SK-N-SH (cell line): ENCODE measurements around the gene CRYZL1. TPM values are rescaled to one million over a fixed set of nuclear protein-coding genes. Genes with fewer than 3 reads are reported as not detected.

Experiments used
- CTCF ChIA-PET: fragments of 300-600, 350-600 bp; formaldehyde crosslinking; extraction: SDS; loops from one replicate; lab custom pipeline; 2021; lab: Yijun Ruan, JAX
- POLR2A ChIA-PET: fragments of 350-600 bp; sonication (Branson Sonifier 250); formaldehyde crosslinking; extraction: SDS; loops from one replicate; lab custom pipeline; 2020; ENCODE audit warnings: antibody characterized with exemption, inconsistent platforms; lab: Yijun Ruan, JAX
- DNase-seq: peaks from one replicate; pipeline ENCODE4 v3.0.0; 2012
- H2AFZ ChIP-seq: fragments of 200-600 bp; sonication (generic); 2 replicates; pipeline ENCODE4 v1.8.1; 2016; ENCODE audit warnings: antibody characterized with exemption, mild to moderate bottlenecking, low read depth
- H3F3A ChIP-seq: fragments of 200-600 bp; sonication (generic); replicated peaks from 2 replicates; pipeline ENCODE3; 2016; ENCODE audit warnings: antibody characterized with exemption, mild to moderate bottlenecking; ENCODE audit not compliant: insufficient read depth
- H3K27ac ChIP-seq, 2 experiments: fragments of 200-500 bp in 1 of 2; fragments of 200-600 bp in 1 of 2; sonication (Bioruptor generic) in 1 of 2; sonication (generic), shearing (Covaris generic) in 1 of 2; 2 replicates each; pipeline versions ENCODE4 v1.5.1 to v1.6.1; 2014 to 2016; ENCODE audit warnings: low read depth in 2 of 2, inconsistent platforms in 1 of 2, low read length in 1 of 2, mild to moderate bottlenecking in 1 of 2, mixed read lengths in 1 of 2
- H3K27me3 ChIP-seq: fragments of 200-600 bp; sonication (generic), shearing (Covaris generic); 2 replicates; pipeline ENCODE4 v1.6.1; 2016; ENCODE audit warnings: mixed run types; ENCODE audit not compliant: insufficient read depth
- H3K36me3 ChIP-seq, 2 experiments: fragments of 200-500 bp in 1 of 2; fragments of 200-600 bp in 1 of 2; sonication (Bioruptor generic) in 1 of 2; sonication (generic) in 1 of 2; replicated peaks in 1 of 2; 2 replicates each; pipeline versions ENCODE3 to v1.5.1; 2014 to 2016; ENCODE audit warnings: low read length in 1 of 2, mild to moderate bottlenecking in 1 of 2; ENCODE audit not compliant: insufficient read depth in 2 of 2, control insufficient read depth in 1 of 2
- H3K4me1 ChIP-seq, 2 experiments: fragments of 200-500 bp in 1 of 2; fragments of 200-600 bp in 1 of 2; sonication (Bioruptor generic) in 1 of 2; sonication (generic), shearing (Covaris generic) in 1 of 2; 2 replicates each; pipeline versions ENCODE4 v1.5.1 to v1.6.1; 2014 to 2016; ENCODE audit warnings: low read depth in 1 of 2, low read length in 1 of 2, mixed run types in 1 of 2; ENCODE audit not compliant: insufficient read depth in 2 of 2, control insufficient read depth in 1 of 2
- H3K4me2 ChIP-seq: fragments of 200-600 bp; sonication (generic), shearing (Covaris generic); 2 replicates; pipeline ENCODE4 v1.6.1; 2017; ENCODE audit warnings: mixed run types
- H3K4me3 ChIP-seq, 2 experiments: fragments of 200-500 bp in 1 of 2; fragments of 200-600 bp in 1 of 2; sonication (Bioruptor generic) in 1 of 2; sonication (generic), shearing (Covaris generic) in 1 of 2; 2 replicates each; pipeline versions ENCODE4 v1.5.1 to v1.8.1; 2014 to 2016; ENCODE audit warnings: low read depth in 2 of 2, inconsistent platforms in 1 of 2, low read length in 1 of 2, mild to moderate bottlenecking in 1 of 2, mixed read lengths in 1 of 2, moderate library complexity in 1 of 2
- H3K79me2 ChIP-seq: fragments of 200-600 bp; sonication (generic); 2 replicates; pipeline ENCODE4 v1.8.1; 2017; ENCODE audit warnings: mild to moderate bottlenecking; ENCODE audit not compliant: insufficient read depth
- H3K9ac ChIP-seq: fragments of 200-600 bp; sonication (generic); 2 replicates; pipeline ENCODE4 v1.6.1; 2017; ENCODE audit warnings: mixed run types
- H3K9me2 ChIP-seq: fragments of 200-600 bp; sonication (generic); 2 replicates; pipeline ENCODE4 v1.6.1; 2017; ENCODE audit warnings: mixed run types
- H3K9me3 ChIP-seq: fragments of 200-600 bp; sonication (generic); 2 replicates; pipeline ENCODE4 v1.6.1; 2017; ENCODE audit warnings: mixed run types, mild to moderate bottlenecking, moderate library complexity
- H4K20me1 ChIP-seq: fragments of 200-600 bp; sonication (generic); 2 replicates; pipeline ENCODE4 v1.6.1; 2017; ENCODE audit warnings: mild to moderate bottlenecking, mixed run types; ENCODE audit not compliant: insufficient read depth
- CTCF ChIP-seq: fragments of 200-600 bp; sonication (generic); IDR thresholded peaks from 2 replicates; pipeline ENCODE4 v1.6.1; 2017; ENCODE audit warnings: antibody characterized with exemption, mild to moderate bottlenecking, moderate library complexity
- ELF1 ChIP-seq: IDR thresholded peaks from 2 replicates; pipeline ENCODE4 v1.4.0; 2012
- EZH2phosphoT487 ChIP-seq: fragments of 200-600 bp; sonication (generic); IDR thresholded peaks from 2 replicates; pipeline ENCODE4 v1.6.1; 2017; ENCODE audit warnings: low read depth, mixed run types, mild to moderate bottlenecking, antibody characterized with exemption, moderate library complexity, borderline replicate concordance
- FOSL2 ChIP-seq: IDR thresholded peaks from 2 replicates; pipeline ENCODE4 v1.4.0; 2012; ENCODE audit warnings: low read depth, mild to moderate bottlenecking, moderate library complexity, borderline replicate concordance
- FOXM1 ChIP-seq: IDR thresholded peaks from 2 replicates; pipeline ENCODE4 v1.4.0; 2012; ENCODE audit warnings: low read depth, mild to moderate bottlenecking
- IRF3 ChIP-seq: fragments of 150-350 bp; IDR thresholded peaks from 2 replicates; pipeline ENCODE4 v1.6.1; 2016; ENCODE audit warnings: mild to moderate bottlenecking, low read depth, low read length
- MAX ChIP-seq: IDR thresholded peaks from 2 replicates; pipeline ENCODE4 v1.4.0; 2012; ENCODE audit warnings: low read depth
- NFIC ChIP-seq: IDR thresholded peaks from 2 replicates; pipeline ENCODE4 v1.4.0; 2012; ENCODE audit warnings: borderline replicate concordance
- NRF1 ChIP-seq: IDR thresholded peaks from 2 replicates; pipeline ENCODE4 v1.6.1; 2012; ENCODE audit warnings: low read depth, mild to moderate bottlenecking, low read length
- RCOR1 ChIP-seq: fragments of 150-350 bp; IDR thresholded peaks from 2 replicates; pipeline ENCODE4 v1.6.1; 2017; ENCODE audit warnings: antibody characterized with exemption, low read length
- RFX5 ChIP-seq: IDR thresholded peaks from 2 replicates; pipeline ENCODE4 v1.6.1; 2012; ENCODE audit warnings: mild to moderate bottlenecking, improper control_type of control experiment, low read length
- SIN3A ChIP-seq: IDR thresholded peaks from 2 replicates; pipeline ENCODE4 v1.6.1; 2012; ENCODE audit warnings: low read depth, mild to moderate bottlenecking, low read length, moderate library complexity, borderline replicate concordance
- TAF1 ChIP-seq: IDR thresholded peaks from 2 replicates; pipeline ENCODE4 v1.6.1; 2012; ENCODE audit warnings: low read depth, mild to moderate bottlenecking, low read length, moderate library complexity, borderline replicate concordance
- TEAD4 ChIP-seq: IDR thresholded peaks from 2 replicates; pipeline ENCODE4 v1.4.0; 2012; ENCODE audit warnings: mild to moderate bottlenecking, borderline replicate concordance; ENCODE audit not compliant: insufficient read depth
- YY1 ChIP-seq: IDR thresholded peaks from 2 replicates; pipeline ENCODE4 v1.4.0; 2012; ENCODE audit warnings: low read depth, mild to moderate bottlenecking
- ZBTB33 ChIP-seq: IDR thresholded peaks from 2 replicates; pipeline ENCODE4 v1.4.0; 2012; ENCODE audit warnings: low read depth, borderline replicate concordance
- WGBS: methylation state at CpG from one replicate; pipeline ENCODE4 v1.1.6; 2017; ENCODE audit warnings: low lambda C conversion rate; 5-methylcytosine and 5-hydroxymethylcytosine counted together
- polyA plus RNA-seq, 3 experiments: library from polyadenylated mRNA; depleted of rRNA; stranded (reverse); fragments of >200 nt; gene quantifications; 2 replicates each; pipeline ENCODE4 v1.2.3, GENCODE V29; 2012
- TF ChIP-seq, protein P1 (sequence below): IDR thresholded peaks from 2 replicates; pipeline ENCODE4; 2012

The CRYZL1 gene
- polyA plus RNA-seq, 1 of the 3 experiments (the other 2 are of a cell fraction), result 26.3 TPM

DNA sequence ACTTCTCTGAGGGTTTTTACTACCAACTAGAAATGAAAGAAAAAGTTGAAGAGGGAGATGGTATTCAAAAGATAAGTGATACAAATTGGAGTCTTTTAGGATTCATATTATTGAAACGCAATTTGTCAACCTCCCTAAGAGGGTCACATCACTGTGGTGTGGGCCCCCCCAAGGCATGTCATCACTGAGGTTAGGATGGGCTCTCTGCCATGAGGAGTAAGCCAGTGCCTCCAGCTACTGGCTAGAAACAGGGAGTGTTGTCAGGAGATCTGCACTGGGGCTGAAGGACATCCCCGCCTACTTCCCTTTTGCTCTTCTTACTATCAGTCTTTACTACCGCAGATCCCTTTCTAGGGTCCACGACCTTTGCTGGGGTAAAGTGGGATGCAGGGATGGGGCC lies 26.6 kb upstream of the CRYZL1 start:
- no peaks in the 10 kb centered on the region for H3K9me3 ChIP-seq
- H3K4me1 ChIP-seq, result peaks cover 0 to 12% of the 10 kb centered on the region in 2 experiments; a peak in 1 of 4 replicates
- no peak overlapping the region for H3K27ac ChIP-seq
- H2AFZ ChIP-seq, result no peak overlapping the region
- H3K4me2 ChIP-seq, result no peak overlapping the region
- no peak for DNase-seq
- TF ChIP-seq IRF3 (no peak), MAX (no peak), ELF1 (no peak), SIN3A (no peak), RCOR1 (no peak), YY1 (no peak), CTCF (no peak), EZH2phosphoT487 (no peak), NRF1 (no peak), FOSL2 (no peak), NFIC (no peak), TEAD4 (no peak), RFX5 (no peak), FOXM1 (no peak), TAF1 (no peak), ZBTB33 (no peak)
- TF ChIP-seq, protein P1, sequence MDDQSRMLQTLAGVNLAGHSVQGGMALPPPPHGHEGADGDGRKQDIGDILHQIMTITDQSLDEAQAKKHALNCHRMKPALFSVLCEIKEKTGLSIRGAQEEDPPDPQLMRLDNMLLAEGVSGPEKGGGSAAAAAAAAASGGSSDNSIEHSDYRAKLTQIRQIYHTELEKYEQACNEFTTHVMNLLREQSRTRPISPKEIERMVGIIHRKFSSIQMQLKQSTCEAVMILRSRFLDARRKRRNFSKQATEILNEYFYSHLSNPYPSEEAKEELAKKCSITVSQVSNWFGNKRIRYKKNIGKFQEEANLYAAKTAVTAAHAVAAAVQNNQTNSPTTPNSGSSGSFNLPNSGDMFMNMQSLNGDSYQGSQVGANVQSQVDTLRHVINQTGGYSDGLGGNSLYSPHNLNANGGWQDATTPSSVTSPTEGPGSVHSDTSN, result no peak
- ChIA-PET CTCF (no interaction called here), POLR2A (no interaction called here)
- H4K20me1 ChIP-seq, result peaks cover 43% of the 10 kb centered on the region
- H3K79me2 ChIP-seq, result peaks cover 99% of the 10 kb centered on the region
- no peak overlapping the region for H3K4me3 ChIP-seq
- H3K27me3 ChIP-seq, result no peaks in the 10 kb centered on the region
- H3F3A ChIP-seq, result peaks cover 8% of the 10 kb centered on the region
- WGBS, result 88% methylated on average over 4 of the region's 4 CpGs
- no peak overlapping the region for H3K9ac ChIP-seq
- peaks cover 0 to 2% of the 10 kb centered on the region in 2 experiments for H3K36me3 ChIP-seq
- no peaks in the 10 kb centered on the region for H3K9me2 ChIP-seq
